Adrenal gland (tissue), 12 donors: ENCODE data around the gene MPDZ. TPM values are rescaled to one million over a fixed set of nuclear protein-coding genes. Genes with fewer than 3 reads are reported as not detected.

ENCODE experiments used
- DNase-seq, 7 donors: peaks; one replicate each; pipeline ENCODE4 v3.0.0-alpha.2; 2019 to 2020
- H3K27ac ChIP-seq, 5 donors: fragments of 200-600 bp; sonication (generic) in 4 of 5; 1 replicate in 3 of 5; 2 replicates in 2 of 5; pipeline versions ENCODE4 v1.5.1 to v1.8.0; 2016 to 2020; ENCODE audit warnings: mild to moderate bottlenecking in 1 of 5
- H3K27me3 ChIP-seq: fragments of 200-600 bp; 2 replicates; pipeline ENCODE4 v1.8.0; 2021
- H3K36me3 ChIP-seq, 2 donors: fragments of 200-600 bp; replicated peaks in 1 of 2; 1 replicate in 1 of 2; 2 replicates in 1 of 2; pipeline versions ENCODE4 v1.5.1 to v1.8.0; 2018 to 2022
- H3K4me1 ChIP-seq, 2 donors: fragments of 200-600 bp; replicated peaks in 1 of 2; 1 replicate in 1 of 2; 2 replicates in 1 of 2; pipeline versions ENCODE4 v1.5.1 to v1.8.0; 2018 to 2021
- H3K4me3 ChIP-seq, 4 donors: fragments of 200-600 bp; sonication (generic) in 3 of 4; one replicate each; pipeline ENCODE4 v1.5.1; 2016 to 2018
- H3K9me3 ChIP-seq, 3 donors: fragments of 200-600 bp; sonication (generic) in 1 of 3; replicated peaks in 1 of 3; 1 replicate in 2 of 3; 2 replicates in 1 of 3; pipeline versions ENCODE4 v1.5.1 to v1.8.0; 2016 to 2021
- POLR2A ChIP-seq, 2 donors: fragments of 450-650 bp; IDR thresholded peaks; one replicate each; pipeline ENCODE4 v1.6.1; 2017; ENCODE audit warnings: antibody characterized with exemption in 2 of 2, mild to moderate bottlenecking in 2 of 2, moderate library complexity in 1 of 2
- WGBS, 4 donors: extraction: QIAGEN DNeasy Blood & Tissue Kit in 2 of 4; methylation state at CpG; one replicate each; pipeline versions ENCODE4 v1.1.5 to v1.1.7; 2013 to 2017; 5-methylcytosine and 5-hydroxymethylcytosine counted together
- intact Hi-C, 2 donors: fragments of 100-400 bp; cut with DNase I; formaldehyde crosslinking; loops; one replicate each; pipeline versions ENCODE4 v1.14.1 to v1.15.0; 2022 to 2023
- polyA plus RNA-seq, 3 donors: library from polyadenylated mRNA; stranded (reverse); fragments of 200-250 nt in 2 of 3; fragments of 350-450 nt in 1 of 3; fragmentation: Illumina TruSeq in 1 of 3; extraction: RNeasy Lipid Tissue Mini Kit (QIAGEN cat#74804) in 1 of 3; gene quantifications; one replicate each; pipeline ENCODE4 v1.2.3, GENCODE V29; 2013 to 2014
- total RNA-seq, 9 donors: library from RNA; depleted of rRNA in 4 of 9; stranded (reverse); fragments of >200 nt in 4 of 9; fragments of 120-200 nt in 1 of 9; fragmentation: NEBNext Ultra II Directional in 1 of 9; extraction: Animal tissue kit (Norgen Biotek cat#: 25700) in 1 of 9; gene quantifications; one replicate each; pipeline versions ENCODE4 v1.1.0 to v1.2.4, GENCODE V29; 2013 to 2023
- TF ChIP-seq, protein P1 (sequence below), 6 experiments: fragments of 450-650 bp in 4 of 6; fragments of 200-600 bp in 2 of 6; sonication (generic) in 1 of 6; IDR thresholded peaks; 1 replicate in 5 of 6; 2 replicates in 1 of 6; pipeline versions ENCODE4 v1.5.1 to v1.8.0; 2016 to 2021; ENCODE audit warnings: antibody characterized with exemption in 6 of 6, mild to moderate bottlenecking in 2 of 6, moderate library complexity in 1 of 6
- donor health status: healthy with polysubstance abuse.
- donor health status: Bipolar disorder and iron deficiency.
- donor health status: DM: yes; HTN: yes; CAD: no.
- donor health status: DM: no; HTN: no; CAD: no.
- donor health status: DM: no; HTN: no; CAD: no.
- donor health status: DM: yes; HTN: yes; CAD: no.

Gene MPDZ
- total and polyA plus RNA-seq, 12 donors: 10.7 to 46.0 (median 27.7) TPM

DNA sequence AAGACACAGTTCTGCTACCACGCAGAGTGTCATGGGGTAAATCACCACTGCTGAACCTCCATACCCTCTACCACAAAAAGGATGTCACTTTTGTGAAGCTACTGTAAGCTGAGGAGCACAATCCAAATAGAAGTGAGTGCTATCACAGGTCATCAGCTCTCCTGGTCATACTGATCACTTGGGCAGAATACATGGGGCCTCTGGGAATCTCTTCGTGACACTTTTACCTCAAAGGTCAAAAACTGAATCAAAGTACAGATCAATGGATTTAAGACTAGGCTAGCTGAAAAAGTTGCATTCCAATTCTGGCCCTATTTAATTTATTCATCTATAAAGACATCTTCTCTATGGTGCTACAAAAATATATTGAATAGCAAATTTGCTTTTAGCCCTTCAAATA is 115.5 kb downstream of the MPDZ start:
- WGBS, 4 donors: 92 to 95% (median 95%) methylated on average over 2 of the region's 2 CpGs
- H3K27ac ChIP-seq: no peak overlapping the region
- intact Hi-C loops: no loop called here
- TF ChIP-seq POLR2A (IDR thresholded peaks at IDR 0.05): no peak
- TF ChIP-seq, protein P1, sequence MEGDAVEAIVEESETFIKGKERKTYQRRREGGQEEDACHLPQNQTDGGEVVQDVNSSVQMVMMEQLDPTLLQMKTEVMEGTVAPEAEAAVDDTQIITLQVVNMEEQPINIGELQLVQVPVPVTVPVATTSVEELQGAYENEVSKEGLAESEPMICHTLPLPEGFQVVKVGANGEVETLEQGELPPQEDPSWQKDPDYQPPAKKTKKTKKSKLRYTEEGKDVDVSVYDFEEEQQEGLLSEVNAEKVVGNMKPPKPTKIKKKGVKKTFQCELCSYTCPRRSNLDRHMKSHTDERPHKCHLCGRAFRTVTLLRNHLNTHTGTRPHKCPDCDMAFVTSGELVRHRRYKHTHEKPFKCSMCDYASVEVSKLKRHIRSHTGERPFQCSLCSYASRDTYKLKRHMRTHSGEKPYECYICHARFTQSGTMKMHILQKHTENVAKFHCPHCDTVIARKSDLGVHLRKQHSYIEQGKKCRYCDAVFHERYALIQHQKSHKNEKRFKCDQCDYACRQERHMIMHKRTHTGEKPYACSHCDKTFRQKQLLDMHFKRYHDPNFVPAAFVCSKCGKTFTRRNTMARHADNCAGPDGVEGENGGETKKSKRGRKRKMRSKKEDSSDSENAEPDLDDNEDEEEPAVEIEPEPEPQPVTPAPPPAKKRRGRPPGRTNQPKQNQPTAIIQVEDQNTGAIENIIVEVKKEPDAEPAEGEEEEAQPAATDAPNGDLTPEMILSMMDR (IDR thresholded peaks at IDR 0.05): no peak
- no peaks in the 10 kb centered on the region for H3K27me3 ChIP-seq
- H3K4me1 ChIP-seq: no peaks in the 10 kb centered on the region
- H3K9me3 ChIP-seq: no peaks in the 10 kb centered on the region
- no peak overlapping the region for H3K4me3 ChIP-seq
- no peak for DNase-seq
- H3K36me3 ChIP-seq: no peaks in the 10 kb centered on the region

DNA sequence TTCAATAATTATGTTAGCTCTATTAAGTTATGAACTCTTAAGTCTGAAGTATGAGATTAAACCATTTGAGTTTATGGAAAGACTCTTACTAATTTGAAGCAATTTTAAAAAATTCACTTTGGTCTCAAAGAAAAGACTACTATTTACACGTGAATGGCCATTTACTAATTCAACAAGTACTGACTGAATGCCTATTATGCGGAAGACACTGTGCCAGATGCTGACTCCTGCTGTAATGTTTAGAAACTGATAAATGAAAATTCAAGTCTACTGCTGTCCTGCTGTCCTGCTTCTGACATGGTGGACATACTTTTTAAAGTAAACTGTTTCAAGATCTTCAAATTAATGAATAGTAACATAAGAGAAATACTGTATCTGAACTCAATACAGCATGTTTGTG is 116.2 kb downstream of the MPDZ start:
- Histone ChIP-seq H3K27me3 (no peaks in the 10 kb centered on the region), H3K36me3 (no peaks in the 10 kb centered on the region), H3K9me3 (no peaks in the 10 kb centered on the region), H3K4me1 (no peaks in the 10 kb centered on the region), H3K4me3 (no peak overlapping the region), H3K27ac (no peak overlapping the region)
- intact Hi-C loops: no loop called here
- 77 to 86% (median 82%) methylated on average over 2 of the region's 2 CpGs for WGBS, 4 donors
- DNase-seq: no peak
- TF ChIP-seq POLR2A (IDR thresholded peaks at IDR 0.05): no peak
- TF ChIP-seq, protein P1 (IDR thresholded peaks at IDR 0.05): no peak

DNA sequence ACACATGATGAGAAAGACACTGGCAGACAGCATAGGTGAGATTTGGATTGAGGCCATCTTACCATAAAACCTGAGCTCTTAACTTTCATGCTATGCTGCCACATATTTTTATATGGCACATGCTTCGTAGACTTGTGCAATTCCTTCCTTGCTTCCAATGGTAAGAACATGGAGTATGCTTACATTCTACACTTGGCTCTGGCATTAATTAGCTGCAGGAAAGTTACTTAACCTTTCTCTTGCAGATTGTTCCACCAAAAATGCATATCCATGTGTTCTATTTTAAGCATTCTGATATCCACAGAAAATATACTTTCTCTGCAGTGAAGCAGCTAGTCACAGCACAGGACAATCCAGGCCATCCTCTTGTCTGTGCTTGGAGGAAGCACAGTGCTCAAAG is 119.4 kb downstream of the MPDZ start:
- 87 to 100% (median 92%) methylated on average over 1 of the region's 1 CpG for WGBS, 4 donors
- no peak for DNase-seq
- Histone ChIP-seq H3K27me3 (no peaks in the 10 kb centered on the region), H3K4me1 (no peaks in the 10 kb centered on the region), H3K36me3 (no peaks in the 10 kb centered on the region), H3K27ac (no peak overlapping the region), H3K9me3 (no peaks in the 10 kb centered on the region), H3K4me3 (no peak overlapping the region)
- TF ChIP-seq, protein P1 (IDR thresholded peaks at IDR 0.05): no peak
- TF ChIP-seq POLR2A (IDR thresholded peaks at IDR 0.05): no peak
- intact Hi-C loops: no loop called here

DNA sequence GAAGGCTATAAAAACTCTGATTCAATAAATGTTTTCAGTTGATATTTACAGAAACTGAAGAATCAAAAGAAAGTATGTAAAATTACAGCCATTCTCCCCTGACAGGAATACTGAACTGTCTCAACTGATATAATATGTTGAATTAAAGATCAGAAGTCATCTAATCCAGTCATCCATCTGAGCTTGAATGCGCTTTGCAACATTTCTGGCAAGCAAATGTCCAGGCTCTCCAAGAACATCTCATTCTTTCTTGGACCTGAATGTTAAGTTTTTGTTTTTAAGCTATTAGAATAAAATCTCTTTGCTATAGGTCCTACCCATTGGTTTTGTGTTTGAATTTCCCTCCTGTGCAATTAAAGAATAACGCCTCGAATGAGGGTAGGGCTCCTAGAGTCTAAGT is 120.5 kb downstream of the MPDZ start:
- Histone ChIP-seq H3K27ac (no peak overlapping the region), H3K36me3 (no peaks in the 10 kb centered on the region), H3K9me3 (no peaks in the 10 kb centered on the region), H3K4me1 (no peaks in the 10 kb centered on the region), H3K4me3 (no peak overlapping the region), H3K27me3 (no peaks in the 10 kb centered on the region)
- DNase-seq: no peak
- intact Hi-C loops: no loop called here
- TF ChIP-seq, protein P1 (IDR thresholded peaks at IDR 0.05): no peak
- TF ChIP-seq POLR2A (IDR thresholded peaks at IDR 0.05): no peak
- WGBS, 4 donors: 58 to 85% (median 64%) methylated on average over 3 of the region's 3 CpGs
